A673 (cell line): ENCODE measurements around the gene KIF7. TPM values are rescaled to one million over a fixed set of nuclear protein-coding genes. Genes with fewer than 3 reads are reported as not detected.

Experiments used
- BruUV-seq: library from RNA; stranded (reverse); fragments of 400-500 nt; replicated peaks from 2 replicates; lab custom pipeline; 2021; lab: Mats Ljungman, UMichigan
- CTCF ChIA-PET: fragments of 300-600 bp; sonication (Branson Sonifier 250); formaldehyde crosslinking; loops from one replicate; lab custom pipeline; 2022; ENCODE audit warnings: antibody characterized with exemption; lab: Charles Lee
- POLR2A ChIA-PET: fragments of 300-600 bp; sonication (Branson Sonifier 250); formaldehyde crosslinking; loops from one replicate; lab custom pipeline; 2022; ENCODE audit warnings: antibody characterized with exemption; ENCODE audit not compliant: low non-redundant PET; lab: Charles Lee
- DNase-seq: peaks from one replicate; pipeline ENCODE4 v3.0.0-alpha.2; 2015; ENCODE audit warnings: low spot score
- H3K27ac ChIP-seq: fragments of 200-600 bp; sonication (generic); 2 replicates; pipeline ENCODE4 v1.5.1; 2016; ENCODE audit warnings: mixed run types, low read depth, mild to moderate bottlenecking, mixed read lengths, antibody characterized with exemption, low read length; ENCODE audit not compliant: poor library complexity, severe bottlenecking
- H3K27me3 ChIP-seq: fragments of 200-600 bp; sonication (generic); replicated peaks from 2 replicates; pipeline ENCODE4 v1.6.1; 2017; ENCODE audit warnings: mixed run types, low read depth, mild to moderate bottlenecking, mixed read lengths, antibody characterized with exemption, low read length; ENCODE audit not compliant: insufficient read depth, poor library complexity
- H3K36me3 ChIP-seq: fragments of 200-600 bp; sonication (generic); 2 replicates; pipeline ENCODE4 v1.6.1; 2016; ENCODE audit warnings: mixed run types, mild to moderate bottlenecking, mixed read lengths, antibody characterized with exemption, low read length; ENCODE audit not compliant: insufficient read depth, poor library complexity, severe bottlenecking
- H3K4me1 ChIP-seq: fragments of 200-600 bp; sonication (generic); 2 replicates; pipeline ENCODE4 v1.6.1; 2017; ENCODE audit warnings: mixed run types, mild to moderate bottlenecking, mixed read lengths, antibody characterized with exemption, low read length; ENCODE audit not compliant: insufficient read depth, poor library complexity, severe bottlenecking
- H3K4me3 ChIP-seq: fragments of 200-600 bp; sonication (generic); 2 replicates; pipeline ENCODE4 v1.5.1; 2016; ENCODE audit warnings: low read depth, mixed run types, mild to moderate bottlenecking, mixed read lengths, low read length; ENCODE audit not compliant: poor library complexity, severe bottlenecking
- H3K9me3 ChIP-seq: fragments of 200-600 bp; sonication (generic); 2 replicates; pipeline ENCODE4 v1.6.1; 2016; ENCODE audit warnings: mixed run types, low read depth, mild to moderate bottlenecking, mixed read lengths, antibody characterized with exemption, low read length; ENCODE audit not compliant: poor library complexity, severe bottlenecking
- EZH2 ChIP-seq: fragments of 200-600 bp; sonication (generic); IDR thresholded peaks from 2 replicates; pipeline ENCODE4 v1.6.1; 2017; ENCODE audit warnings: borderline replicate concordance, low read depth, mild to moderate bottlenecking, mixed read lengths, antibody characterized with exemption, low read length; ENCODE audit not compliant: poor library complexity, severe bottlenecking
- intact Hi-C: fragments of 100-400 bp; cut with micrococcal nuclease; formaldehyde crosslinking; loops from one replicate; pipeline ENCODE4 v1.10.0; 2022; ENCODE audit not compliant: unreplicated experiment
- total RNA-seq: library from RNA; stranded (reverse); gene quantifications from 2 replicates; pipeline ENCODE4 v1.2.3, GENCODE V29; 2021
- TF ChIP-seq, protein P1 (sequence below): fragments of 300-800, 200-600 bp; sonication (generic); conservative IDR thresholded peaks from 2 replicates; pipeline ENCODE4 v1.5.1; 2017; ENCODE audit warnings: low read depth, mild to moderate bottlenecking, antibody characterized with exemption, low read length, moderate library complexity, mixed read lengths

Gene KIF7
- total RNA-seq, 1 experiment from 2014 or later, result 9.5 TPM

DNA sequence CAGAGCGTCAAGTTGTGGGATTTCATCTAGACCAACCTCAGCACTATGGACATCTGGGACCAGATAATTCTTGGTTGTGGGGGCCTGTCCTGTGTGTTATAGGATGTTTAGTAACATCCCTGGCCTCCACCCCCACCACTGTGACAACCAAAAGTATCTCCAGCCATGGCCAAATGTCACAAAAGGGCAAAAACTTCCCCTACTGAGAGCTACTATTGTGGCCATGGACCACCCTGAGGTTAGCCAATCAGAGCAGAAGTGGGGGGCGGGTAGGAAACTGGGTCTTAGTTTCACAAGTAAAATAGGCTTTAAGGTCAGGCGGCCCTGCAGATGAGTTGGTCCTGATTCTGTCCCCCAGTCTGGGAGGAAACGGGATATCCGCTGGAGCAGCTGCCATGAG, 25.4 kb downstream of the KIF7 start:
- DNase-seq, result no peak
- H3K27ac ChIP-seq, result no peak overlapping the region
- no peak overlapping the region for H3K4me3 ChIP-seq
- CTCF ChIA-PET, result no interaction called here
- H3K27me3 ChIP-seq, result no peaks in the 10 kb centered on the region
- H3K4me1 ChIP-seq, result no peaks in the 10 kb centered on the region
- intact Hi-C loops, result no loop called here
- TF ChIP-seq, protein P1, sequence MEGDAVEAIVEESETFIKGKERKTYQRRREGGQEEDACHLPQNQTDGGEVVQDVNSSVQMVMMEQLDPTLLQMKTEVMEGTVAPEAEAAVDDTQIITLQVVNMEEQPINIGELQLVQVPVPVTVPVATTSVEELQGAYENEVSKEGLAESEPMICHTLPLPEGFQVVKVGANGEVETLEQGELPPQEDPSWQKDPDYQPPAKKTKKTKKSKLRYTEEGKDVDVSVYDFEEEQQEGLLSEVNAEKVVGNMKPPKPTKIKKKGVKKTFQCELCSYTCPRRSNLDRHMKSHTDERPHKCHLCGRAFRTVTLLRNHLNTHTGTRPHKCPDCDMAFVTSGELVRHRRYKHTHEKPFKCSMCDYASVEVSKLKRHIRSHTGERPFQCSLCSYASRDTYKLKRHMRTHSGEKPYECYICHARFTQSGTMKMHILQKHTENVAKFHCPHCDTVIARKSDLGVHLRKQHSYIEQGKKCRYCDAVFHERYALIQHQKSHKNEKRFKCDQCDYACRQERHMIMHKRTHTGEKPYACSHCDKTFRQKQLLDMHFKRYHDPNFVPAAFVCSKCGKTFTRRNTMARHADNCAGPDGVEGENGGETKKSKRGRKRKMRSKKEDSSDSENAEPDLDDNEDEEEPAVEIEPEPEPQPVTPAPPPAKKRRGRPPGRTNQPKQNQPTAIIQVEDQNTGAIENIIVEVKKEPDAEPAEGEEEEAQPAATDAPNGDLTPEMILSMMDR, result no peak
- no peak for TF ChIP-seq EZH2
- POLR2A ChIA-PET, result no interaction called here
- BruUV-seq, result no TSS peak
- peaks cover 9% of the 10 kb centered on the region for H3K9me3 ChIP-seq
- peaks cover 89% of the 10 kb centered on the region for H3K36me3 ChIP-seq

DNA sequence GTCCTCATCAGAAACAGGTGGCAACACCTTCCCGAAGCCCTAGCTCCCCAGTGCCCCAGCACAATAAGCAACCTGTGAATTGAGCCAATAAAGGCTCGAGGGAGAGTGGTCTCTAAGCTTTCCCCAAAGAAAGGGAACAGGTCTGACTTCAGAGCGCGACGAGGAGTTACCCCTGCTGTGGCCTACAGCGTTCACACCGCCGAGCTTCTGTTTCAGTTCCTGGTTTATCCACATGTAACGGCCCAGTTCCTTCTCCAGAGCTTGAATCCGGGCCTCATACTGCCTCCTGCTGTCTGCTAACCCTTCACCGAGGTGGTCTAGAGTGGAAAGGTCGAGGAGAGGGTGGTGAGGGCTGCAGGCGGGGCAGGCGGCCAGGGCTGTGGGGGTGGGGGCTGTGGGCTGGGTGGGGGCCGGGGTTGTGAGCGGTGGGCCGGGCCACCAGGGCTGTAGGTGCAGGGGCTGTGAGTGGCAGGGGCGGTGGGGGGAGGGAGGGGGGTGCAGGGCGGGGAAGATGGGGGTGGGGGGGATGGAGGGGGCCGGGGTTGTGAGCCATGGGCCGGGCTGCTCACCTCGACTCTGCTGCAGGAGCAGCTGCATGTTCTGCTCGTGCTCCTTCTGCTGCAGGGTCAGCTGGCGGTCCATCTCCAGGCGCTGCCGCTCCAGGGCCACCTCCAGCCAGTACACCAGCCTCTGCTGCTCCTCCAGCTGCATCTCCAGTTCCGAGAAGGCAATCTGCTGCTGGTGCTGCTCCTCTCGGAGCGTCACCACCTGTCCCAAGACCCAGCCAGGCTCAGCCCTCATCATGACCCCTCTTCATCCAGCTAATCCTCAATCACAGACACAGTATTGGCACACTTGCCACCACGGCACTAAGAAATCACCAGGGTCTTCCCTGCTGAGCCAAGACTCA, 26.2 kb downstream of the KIF7 start:
- CTCF ChIA-PET, result no interaction called here

DNA sequence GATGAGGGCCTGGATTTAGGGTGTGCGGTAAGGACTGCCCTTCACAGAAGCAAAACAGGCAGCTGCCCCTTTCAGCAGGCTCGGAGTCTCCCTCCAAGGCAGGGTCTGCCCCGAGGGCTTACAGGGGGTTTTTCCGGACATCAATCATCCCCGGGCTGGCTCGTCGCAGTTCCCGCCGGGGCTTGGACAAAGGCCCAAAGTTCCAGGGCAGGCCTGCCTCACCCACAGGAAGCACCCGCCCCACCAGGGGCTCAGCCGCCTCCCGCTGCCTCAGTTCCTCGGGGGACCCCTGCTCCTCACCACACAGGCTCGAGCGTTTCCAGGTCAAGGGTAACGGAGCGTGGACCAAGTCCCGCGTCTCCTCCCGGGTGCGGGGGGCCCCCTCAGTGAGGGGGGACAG, 27.0 kb downstream of the KIF7 start:
- ChIA-PET CTCF (no interaction called here), POLR2A (no interaction called here)
- H3K27ac ChIP-seq, result no peak overlapping the region

More for the DNA sequence above, 26.2 kb downstream of the KIF7 start:
- peaks cover 97% of the 10 kb centered on the region for H3K36me3 ChIP-seq
- no peaks in the 10 kb centered on the region for H3K4me1 ChIP-seq
- peaks cover 9% of the 10 kb centered on the region for H3K9me3 ChIP-seq
- POLR2A ChIA-PET, result no interaction called here
- TF ChIP-seq EZH2, result no peak
- TF ChIP-seq, protein P1, result no peak
- intact Hi-C loops, result no loop called here
- H3K27me3 ChIP-seq, result no peaks in the 10 kb centered on the region
- DNase-seq, result no peak
- no peak overlapping the region for H3K27ac ChIP-seq
- BruUV-seq, result no TSS peak
- no peak overlapping the region for H3K4me3 ChIP-seq

More for the DNA sequence above, 27.0 kb downstream of the KIF7 start:
- Histone ChIP-seq H3K4me3 (no peak overlapping the region), H3K27me3 (no peaks in the 10 kb centered on the region), H3K4me1 (no peaks in the 10 kb centered on the region), H3K9me3 (peaks cover 2% of the 10 kb centered on the region), H3K36me3 (peaks cover 98% of the 10 kb centered on the region)
- BruUV-seq, result TSS peak; percentile 77
- TF ChIP-seq, protein P1, result no peak
- TF ChIP-seq EZH2, result no peak
- DNase-seq, result no peak
- intact Hi-C loops, result no loop called here
